Measurements from ENCODE around the gene TNPO3. TPM values are rescaled to one million over a fixed set of nuclear protein-coding genes. Genes with fewer than 3 reads are reported as not detected.

TNPO3 gene
- total RNA-seq, 1 donor from 2014 or later: 52.3 TPM

GRCh38 chr7:128939861-128940410 lies 115.0 kb downstream of the TNPO3 start:
- H3K9me3 Mint-ChIP-seq: no peaks in the 10 kb centered on the region
- peaks cover 54% of the 10 kb centered on the region for H3K27me3 Mint-ChIP-seq
- no peak for TF ChIP-seq CTCF (conservative IDR thresholded peaks at IDR 0.05)
- peak overlapping the region; percentile 34 for H3K4me3 Mint-ChIP-seq
- H3K27ac Mint-ChIP-seq: no peak overlapping the region
- no peaks in the 10 kb centered on the region for H3K36me3 Mint-ChIP-seq
- DNase-seq (ENCODE audit: extremely low spot score, unreplicated experiment): no peak
- H3K4me1 Mint-ChIP-seq (ENCODE audit: unreplicated experiment): peaks cover 10% of the 10 kb centered on the region

- DNase-seq (ENCODE audit: extremely low spot score, unreplicated experiment): no peak
- Mint-ChIP-seq H3K27me3 (peaks cover 53% of the 10 kb centered on the region), H3K9me3 (no peaks in the 10 kb centered on the region), H3K4me3 (peak overlapping the region; percentile 34), H3K4me1 (ENCODE audit: unreplicated experiment) (peaks cover 10% of the 10 kb centered on the region), H3K27ac (no peak overlapping the region), H3K36me3 (no peaks in the 10 kb centered on the region)
- no peak for TF ChIP-seq CTCF (conservative IDR thresholded peaks at IDR 0.05)
Measured at GRCh38 chr7:128939075-128939860, 115.6 kb downstream of the TNPO3 start.

GRCh38 chr7:128938544-128939074 lies 116.3 kb downstream of the TNPO3 start:
- DNase-seq (ENCODE audit: extremely low spot score, unreplicated experiment): no peak
- no peak for TF ChIP-seq CTCF (conservative IDR thresholded peaks at IDR 0.05)
- no peaks in the 10 kb centered on the region for H3K36me3 Mint-ChIP-seq
- H3K27ac Mint-ChIP-seq: no peak overlapping the region
- H3K4me3 Mint-ChIP-seq: peak overlapping the region; percentile 88
- peaks cover 55% of the 10 kb centered on the region for H3K27me3 Mint-ChIP-seq
- peaks cover 10% of the 10 kb centered on the region for H3K4me1 Mint-ChIP-seq (ENCODE audit: unreplicated experiment)
- no peaks in the 10 kb centered on the region for H3K9me3 Mint-ChIP-seq

- TF ChIP-seq CTCF (conservative IDR thresholded peaks at IDR 0.05): no peak
- H3K4me1 Mint-ChIP-seq (ENCODE audit: unreplicated experiment): peaks cover 10% of the 10 kb centered on the region
- H3K9me3 Mint-ChIP-seq: no peaks in the 10 kb centered on the region
- no peaks in the 10 kb centered on the region for H3K36me3 Mint-ChIP-seq
- no peak within 1 kb of the TSS for H3K27ac Mint-ChIP-seq
- H3K27me3 Mint-ChIP-seq: peaks cover 60% of the 10 kb centered on the region
- H3K4me3 Mint-ChIP-seq: peak within 1 kb of the TSS; percentile 88
- DNase-seq (ENCODE audit: extremely low spot score, unreplicated experiment): no peak
Measured at GRCh38 chr7:128937647-128938543, 117.0 kb downstream of the TNPO3 start, which contains the start of gene IRF5. IRF5 (plus strand) TSS chr7:128937927; CDS start chr7:128942082, 4,155 bp downstream.

- H3K4me1 Mint-ChIP-seq (ENCODE audit: unreplicated experiment): peaks cover 10% of the 10 kb centered on the region
- H3K4me3 Mint-ChIP-seq: peak overlapping the region; percentile 81
- peaks cover 60% of the 10 kb centered on the region for H3K27me3 Mint-ChIP-seq
- no peak for DNase-seq (ENCODE audit: extremely low spot score, unreplicated experiment)
- H3K27ac Mint-ChIP-seq: no peak overlapping the region
- TF ChIP-seq CTCF (conservative IDR thresholded peaks at IDR 0.05): no peak
- H3K36me3 Mint-ChIP-seq: no peaks in the 10 kb centered on the region
- no peaks in the 10 kb centered on the region for H3K9me3 Mint-ChIP-seq
Measured at GRCh38 chr7:128937271-128937646, 117.7 kb downstream of the TNPO3 start.
